Measurements from ENCODE around the gene CACNG3.
"Not testable (repeated sequence)": the region's sequence is repeated elsewhere in the genome, so short reads cannot be mapped to it uniquely, and the experiment has no call there.

Gene CACNG3

DNA sequence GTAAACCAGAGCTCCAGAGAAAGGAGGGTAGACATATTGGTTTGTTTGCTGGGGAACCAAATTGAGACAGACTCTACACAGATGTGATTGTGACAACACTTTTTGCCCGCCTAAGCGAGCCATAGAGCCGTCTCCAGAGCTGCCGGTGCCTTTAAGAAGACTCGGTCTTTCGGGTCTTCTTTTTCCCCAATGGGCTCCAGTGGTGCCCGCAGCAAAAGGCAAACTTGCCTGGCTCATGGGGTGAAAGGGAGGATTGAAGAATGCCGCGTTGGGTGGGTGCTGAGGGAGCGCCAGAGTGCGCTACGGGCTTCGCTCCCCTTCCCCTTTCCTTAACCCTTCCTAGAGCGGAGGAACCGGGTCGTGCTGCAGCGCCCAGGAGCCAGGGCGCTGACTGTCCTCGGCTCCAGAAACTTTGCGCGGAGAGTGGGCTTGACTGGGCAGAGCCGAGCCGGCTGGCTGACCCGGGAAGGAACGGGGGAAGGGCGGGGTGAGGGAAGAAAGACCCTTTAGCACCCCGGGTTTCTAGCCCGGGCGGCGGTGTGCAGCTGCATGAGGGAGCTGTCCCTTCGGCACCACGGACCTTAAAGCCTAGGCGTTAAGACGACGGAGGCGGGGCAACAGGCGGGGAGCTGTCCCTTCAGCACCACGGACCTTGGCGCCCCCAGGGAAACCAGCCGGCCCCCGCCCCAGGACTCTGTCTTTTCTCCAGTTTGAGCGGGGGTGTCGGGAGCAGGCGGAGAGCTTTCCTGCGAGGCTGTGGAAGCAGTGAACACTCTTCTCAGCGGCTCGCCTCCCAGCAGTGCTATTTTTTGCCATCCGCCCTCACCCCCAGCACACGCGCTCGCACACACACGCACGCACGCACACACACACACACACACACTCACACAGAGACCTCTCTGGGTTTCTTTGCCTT lies at the start of gene CACNG3:
TSS of gene CACNG3 (plus strand) at position 880 of the 916 bp plus-strand sequence. CDS start 420 bp downstream, outside the sequence.
- DNase-seq = no peak

DNA sequence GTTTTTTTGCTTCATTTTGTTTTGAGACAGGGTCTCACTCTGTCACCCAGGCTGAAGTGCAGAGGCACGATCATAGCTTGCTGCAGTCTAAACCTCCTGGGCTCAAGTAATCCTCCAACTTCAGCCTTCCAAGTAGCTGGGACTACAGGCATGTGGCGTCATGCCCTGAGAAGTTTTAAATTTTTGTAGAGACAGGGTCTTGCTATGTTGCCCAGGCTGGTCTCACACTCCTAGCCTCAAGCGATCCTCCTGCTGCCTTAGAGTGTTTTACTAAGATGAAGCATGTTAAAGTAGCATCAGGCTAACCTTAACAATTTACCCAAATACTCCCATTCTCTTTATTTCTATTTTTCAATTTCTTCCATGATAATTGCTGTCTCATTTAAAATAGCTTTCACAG lies 49.2 kb upstream of the CACNG3 start:
- DNase-seq = no peak

DNA sequence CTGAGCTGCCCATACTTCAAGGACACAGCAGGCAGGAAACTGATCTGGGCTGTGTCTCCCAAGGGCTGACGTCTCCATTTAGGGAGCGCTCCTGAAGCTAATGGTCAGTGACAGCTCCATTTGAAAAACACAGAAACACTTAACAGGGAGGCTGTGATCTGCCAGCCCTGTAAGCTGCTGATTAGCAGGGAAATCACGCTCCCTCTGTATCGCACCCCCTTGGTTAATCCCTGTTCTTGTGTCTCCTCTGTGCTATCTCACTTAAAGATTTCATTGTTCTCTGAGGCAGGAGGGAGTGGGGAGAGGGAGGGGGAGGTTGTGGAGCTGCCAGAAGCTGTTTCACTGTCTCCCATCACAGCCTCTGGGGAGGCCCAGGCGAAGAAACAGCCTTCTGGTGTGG lies 47.4 kb upstream of the CACNG3 start:
- DNase-seq = no peak

DNA sequence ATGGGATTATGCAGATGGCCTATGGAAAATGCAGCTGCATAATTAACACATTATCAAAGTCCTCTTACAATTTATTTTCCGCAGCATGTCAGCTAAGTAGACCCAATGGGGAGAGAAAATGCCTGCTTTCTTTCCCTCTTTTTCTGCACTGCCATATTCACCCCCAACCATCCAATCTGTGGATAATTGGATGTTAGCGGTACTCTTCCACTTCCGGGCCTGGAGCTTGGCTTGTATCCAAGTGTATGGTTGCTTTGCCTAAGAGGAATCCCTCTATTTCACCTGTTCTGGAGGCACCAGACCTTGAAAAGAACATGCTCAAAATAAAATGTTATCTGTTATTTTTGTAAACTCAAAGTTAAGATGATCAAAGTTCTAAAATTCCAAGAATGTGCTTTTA lies 41.1 kb upstream of the CACNG3 start:
- no peak for DNase-seq

DNA sequence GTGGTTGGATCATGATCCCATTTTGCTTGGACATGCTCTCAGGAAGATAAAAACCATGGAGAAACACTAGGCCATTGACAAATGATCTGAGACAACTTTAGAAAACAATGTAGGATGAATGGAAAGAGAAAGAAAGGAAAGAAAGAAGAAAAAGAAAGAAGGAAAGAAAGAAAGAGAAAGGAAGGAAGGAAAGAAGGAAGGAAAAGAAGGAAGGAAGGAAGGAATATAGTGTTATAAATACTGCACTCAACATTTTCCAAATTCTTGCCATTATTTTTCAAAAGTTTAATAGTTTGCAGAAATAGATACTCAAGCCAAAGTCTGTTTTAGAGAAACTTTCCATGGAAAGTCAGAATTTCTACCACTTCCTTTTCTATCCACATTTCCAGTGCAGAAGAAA lies 39.2 kb upstream of the CACNG3 start:
- no peak for DNase-seq

DNA sequence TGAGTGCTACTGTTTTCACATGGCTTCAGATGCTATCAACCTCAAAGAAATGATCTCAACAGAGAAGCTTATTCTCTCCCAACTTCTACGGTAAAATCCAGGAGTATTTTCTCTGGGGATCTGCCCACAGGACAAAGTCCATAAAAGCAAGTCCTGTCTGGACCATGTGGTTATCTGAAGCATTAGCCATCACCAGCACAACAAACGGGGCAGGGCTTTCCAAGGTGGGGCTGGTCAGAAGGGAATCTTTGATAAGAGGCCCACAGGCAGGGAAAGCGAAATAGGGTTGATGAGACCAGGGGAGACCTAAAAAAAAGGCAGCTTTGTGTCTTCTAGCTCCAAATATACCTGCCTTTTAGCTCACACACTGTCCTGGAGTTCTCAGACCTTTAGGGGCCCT lies 38.7 kb upstream of the CACNG3 start:
- no peak for DNase-seq

DNA sequence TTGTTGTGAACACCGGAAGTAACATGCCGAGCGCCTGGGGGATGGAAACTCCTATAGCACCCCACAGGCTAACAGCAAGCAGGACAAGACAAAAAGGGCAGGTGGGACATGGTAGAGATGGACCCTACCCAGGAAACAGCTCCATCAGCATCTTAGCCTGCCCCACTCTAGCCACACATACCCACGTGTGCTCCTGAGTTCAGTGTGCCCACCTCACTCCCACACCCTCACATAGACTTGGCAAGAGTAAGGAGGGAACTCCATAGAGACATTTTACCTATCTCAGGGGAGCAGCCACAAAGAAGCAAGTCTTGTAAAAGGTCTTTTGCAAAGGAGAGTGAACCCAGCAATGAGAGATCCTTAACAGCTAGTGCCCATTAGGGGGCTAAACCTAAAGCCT lies 37.8 kb upstream of the CACNG3 start:
- no peak for DNase-seq

DNA sequence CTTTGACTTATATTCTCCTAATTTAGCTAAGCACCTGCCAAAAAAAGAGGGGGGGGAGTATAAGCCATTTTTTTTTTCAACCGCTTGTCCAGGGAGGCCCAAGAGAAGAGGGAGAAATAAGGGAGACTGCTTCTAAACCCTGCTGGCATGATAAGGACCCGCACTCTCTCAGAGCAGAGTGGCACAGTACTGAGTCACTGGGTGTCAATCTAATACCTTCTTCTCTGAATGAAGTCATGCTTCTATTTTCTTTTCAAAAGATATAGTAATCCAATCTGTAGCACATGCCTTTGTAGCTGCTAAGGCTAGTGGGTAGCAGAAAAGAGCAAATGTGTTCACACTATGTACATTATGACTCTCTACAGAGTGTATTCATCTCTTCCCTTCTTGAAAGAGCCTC lies 34.9 kb upstream of the CACNG3 start:
- DNase-seq = no peak

DNA sequence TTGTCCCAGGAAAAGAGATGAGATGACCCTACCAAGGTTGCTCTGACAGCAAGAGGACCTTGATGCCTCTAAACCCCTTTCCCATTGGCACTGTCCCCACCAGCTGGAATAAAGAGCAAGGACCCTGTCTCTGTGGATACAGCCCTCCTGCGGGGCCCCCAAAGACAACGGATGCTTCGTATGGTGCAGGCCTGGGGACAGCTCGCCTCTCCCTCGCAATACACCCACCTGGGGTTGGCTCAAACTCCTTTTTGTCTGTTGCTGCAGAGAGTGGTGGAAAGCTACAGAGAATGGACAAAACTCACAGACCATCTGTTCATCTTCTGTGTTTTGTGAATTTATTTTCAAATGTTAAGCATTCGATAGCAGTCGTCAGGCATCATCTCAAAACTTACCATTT lies 27.6 kb upstream of the CACNG3 start:
- no peak for DNase-seq

DNA sequence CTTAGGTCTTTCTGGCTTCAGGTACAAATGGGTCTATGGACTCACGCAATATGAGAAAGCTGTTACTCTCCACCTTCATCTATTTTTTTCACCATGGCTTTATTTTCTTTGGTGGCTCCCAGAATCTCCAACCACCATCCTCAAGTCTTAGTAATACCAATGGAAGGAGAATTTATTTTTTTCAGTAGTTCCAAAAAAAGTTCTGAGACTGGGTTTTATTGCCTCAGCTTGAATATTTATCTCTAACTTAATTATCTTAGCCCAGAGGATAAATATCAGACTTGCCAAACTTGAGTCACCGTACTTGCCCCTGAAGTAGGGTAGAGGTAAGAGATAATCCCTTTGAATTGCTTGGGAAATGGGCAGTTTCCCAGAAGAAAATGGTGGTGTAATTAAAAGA lies 23.2 kb upstream of the CACNG3 start:
- no peak for DNase-seq

DNA sequence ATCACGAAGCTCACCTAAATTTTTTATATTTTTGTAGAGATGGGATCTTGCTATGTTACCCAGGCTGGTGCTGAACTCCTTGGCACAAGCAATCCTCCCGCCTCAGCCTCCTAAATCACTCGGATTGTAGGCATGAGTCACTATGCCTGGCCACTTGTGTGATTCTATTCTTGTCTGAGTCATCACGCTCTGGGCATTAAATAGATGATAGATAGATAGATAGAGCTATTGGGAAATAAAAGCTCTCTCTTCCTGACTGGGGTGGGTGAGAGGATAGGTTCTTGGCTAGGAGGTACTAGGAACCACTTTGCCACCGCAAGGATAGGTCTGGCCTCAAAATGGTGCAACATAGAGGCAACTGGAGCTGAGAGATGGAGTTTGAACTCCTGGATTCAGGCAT lies 21.4 kb upstream of the CACNG3 start:
- DNase-seq = no peak

DNA sequence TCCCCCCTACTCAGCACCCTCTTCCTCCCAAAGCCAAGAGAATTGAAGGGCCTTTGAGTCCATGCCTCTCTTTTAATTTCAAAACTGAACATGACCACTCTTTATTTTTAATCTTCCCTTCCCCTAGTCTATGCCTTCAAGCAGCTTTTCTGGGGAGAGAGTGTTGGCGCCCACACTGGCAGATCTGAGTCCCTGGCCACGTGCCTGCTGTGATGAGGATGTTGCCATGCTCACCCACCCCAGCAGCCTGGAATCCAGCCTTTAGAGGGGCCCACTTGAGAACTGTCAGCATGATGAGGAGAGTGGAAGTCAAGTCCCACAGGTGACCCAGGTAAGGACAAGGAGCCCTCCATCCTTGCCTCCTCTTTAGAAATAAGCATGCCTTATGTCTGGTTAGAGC lies 20.3 kb upstream of the CACNG3 start:
- no peak for DNase-seq

DNA sequence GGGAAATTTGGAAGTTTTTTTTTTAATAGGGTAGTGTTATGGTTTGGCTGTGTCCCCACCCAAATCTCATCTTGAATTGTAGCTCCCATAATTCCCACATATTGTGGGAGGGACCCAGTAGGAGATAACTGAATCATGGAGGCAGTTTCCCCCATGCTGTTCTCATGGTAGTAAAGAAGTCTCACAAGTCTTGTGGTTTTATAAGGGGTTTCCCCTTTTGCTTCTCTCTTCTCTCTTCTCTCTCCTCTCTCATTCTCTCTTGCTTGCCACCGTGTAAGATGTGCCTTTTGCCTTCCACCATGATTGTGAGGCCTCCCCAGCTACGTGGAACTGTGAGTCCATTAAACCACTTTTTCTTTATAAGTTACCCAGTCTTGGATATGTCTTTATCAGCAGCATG lies 17.3 kb upstream of the CACNG3 start:
- not testable (repeated sequence) for DNase-seq

DNA sequence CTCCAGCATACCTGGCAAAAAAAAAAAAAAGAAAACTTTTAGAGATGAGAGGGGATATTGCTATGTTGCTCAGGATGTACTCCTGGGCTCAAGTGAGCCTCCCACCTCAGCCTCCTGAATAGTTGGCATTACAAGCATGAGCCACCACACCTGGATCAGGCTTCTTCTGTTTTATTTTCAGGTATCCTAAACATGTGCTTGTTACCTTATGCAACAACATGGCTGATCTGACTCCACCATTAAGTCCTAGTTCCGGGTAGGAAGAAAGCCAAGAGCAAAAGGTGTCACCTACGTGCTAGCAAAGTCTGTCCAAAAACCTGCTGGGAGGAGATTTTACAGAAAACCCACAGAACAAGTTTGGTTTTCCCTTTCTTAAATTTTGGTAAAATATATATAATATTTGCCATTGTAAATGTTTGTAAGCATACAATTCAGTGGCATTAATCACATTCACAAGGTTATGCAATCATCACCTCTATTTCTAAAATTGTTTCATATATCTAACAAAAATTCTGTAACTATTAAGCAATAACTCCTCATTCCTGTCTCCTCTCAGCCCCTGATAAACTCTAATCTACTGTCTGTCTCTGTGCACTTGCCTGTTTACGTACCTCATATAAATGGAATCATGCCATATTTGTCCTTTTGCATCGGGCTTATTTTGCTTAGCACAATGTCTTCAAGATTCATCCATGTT lies 9.1 kb upstream of the CACNG3 start:
- no peak for DNase-seq

DNA sequence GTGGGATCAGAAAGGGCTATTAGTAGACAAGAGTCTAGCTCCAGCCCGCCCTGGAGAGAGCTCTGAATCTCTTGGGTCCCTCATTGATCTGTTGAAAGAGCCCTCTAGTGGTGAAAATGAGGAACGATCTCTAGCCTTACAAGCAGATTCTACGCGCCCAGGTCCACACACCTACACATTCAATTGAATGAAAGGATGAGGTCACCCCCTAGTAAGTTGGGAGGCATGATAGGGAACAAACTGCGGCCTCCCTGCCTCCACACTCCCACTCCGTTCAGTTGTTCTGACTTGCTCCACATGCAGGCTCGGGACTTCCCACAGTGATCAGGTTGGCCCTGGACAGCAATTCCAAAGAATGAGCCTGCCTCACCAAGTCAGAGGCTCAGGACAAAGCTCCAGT lies 2.9 kb upstream of the CACNG3 start:
- DNase-seq = no peak

DNA sequence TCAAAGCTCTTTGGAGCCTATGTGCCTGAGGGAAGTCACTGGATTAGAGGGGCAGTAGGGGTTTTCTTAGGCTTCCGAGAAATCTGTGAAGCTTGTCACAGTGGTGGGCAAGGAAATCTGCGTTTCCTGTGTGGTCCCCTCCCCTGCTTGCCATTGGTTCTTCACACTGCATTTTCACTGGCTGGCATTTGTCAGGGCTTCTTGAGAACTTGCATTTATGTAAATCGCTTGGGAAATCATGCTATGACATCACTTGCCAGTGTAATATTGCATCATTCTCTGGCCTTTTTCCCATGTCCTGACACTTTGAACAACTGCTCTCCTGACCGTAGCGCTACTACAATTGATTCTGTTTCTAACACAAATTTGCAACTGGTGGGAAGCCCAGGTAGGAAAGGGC lies 1.8 kb downstream of the CACNG3 start:
- no peak for DNase-seq

DNA sequence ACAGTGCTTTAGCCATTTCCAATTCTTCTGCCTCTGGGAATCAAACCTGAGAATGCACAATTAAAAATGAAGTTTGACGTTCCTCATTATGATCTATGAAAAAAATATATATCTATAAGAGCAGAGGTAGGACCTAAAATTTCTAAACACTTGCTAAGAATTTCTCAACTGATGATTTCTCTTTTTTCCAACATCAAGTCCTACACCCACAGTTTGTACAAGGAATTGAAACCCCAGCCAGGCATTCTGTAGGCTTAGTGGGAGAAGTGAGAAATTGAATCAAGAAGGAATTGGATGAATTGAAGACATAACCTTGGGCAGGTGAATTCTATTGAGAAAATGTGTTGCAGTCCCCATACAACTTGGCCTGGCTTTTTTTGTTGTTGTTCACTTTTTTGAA lies 2.7 kb downstream of the CACNG3 start:
- DNase-seq = no peak

DNA sequence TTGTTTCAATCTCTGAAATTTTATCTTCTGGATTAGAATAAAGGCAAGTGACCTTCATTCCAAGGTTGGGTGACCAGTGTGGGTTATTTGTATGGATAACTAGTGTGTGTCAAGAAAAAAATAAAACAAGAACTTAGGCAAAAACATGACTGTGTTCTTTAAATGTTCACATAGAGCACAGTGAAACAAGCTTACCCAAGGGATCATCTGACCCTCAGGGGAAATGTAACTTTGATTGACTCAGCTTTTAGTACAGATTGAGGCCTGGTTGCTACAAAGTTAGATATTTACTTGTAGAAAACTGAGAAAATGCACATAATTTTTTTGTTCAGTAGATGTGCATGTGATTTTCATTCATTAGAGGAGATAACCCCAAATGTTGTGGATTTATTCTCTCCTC lies 6.7 kb downstream of the CACNG3 start:
- no peak for DNase-seq

DNA sequence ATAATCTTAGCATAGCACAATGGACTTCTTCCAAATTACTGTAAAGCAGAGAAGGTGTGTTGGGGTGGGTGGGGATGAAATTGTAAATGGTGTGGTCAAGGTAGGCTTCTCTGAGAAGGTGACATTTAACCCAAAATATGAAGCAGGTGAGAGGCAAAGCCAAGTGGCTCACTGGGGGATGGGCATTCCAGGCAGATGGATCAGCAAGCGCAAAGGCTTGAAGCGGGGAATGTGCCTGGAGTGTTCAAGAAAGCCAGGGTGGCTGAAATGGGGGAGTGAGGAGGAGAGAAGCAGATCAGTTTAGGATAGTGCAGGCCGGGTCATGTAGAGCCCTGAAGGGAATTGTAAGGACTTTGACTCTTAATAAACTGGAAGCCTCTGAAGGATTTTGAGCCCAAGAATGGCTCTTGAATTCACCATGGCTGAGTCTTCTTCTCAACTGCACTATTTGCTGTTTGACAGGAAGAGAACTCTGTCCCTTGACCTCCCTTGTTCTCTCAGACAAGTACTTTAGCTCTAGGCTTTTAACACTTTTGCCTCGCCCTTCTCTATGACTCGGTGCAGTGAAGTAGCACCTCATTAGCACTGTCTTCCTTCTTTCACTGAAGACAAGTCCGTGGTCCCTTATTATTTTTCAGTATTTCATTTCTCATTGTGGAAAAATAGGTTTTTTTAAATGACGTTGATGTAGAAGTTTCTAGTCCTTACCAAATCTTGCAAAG lies 14.7 kb downstream of the CACNG3 start:
- DNase-seq = no peak

DNA sequence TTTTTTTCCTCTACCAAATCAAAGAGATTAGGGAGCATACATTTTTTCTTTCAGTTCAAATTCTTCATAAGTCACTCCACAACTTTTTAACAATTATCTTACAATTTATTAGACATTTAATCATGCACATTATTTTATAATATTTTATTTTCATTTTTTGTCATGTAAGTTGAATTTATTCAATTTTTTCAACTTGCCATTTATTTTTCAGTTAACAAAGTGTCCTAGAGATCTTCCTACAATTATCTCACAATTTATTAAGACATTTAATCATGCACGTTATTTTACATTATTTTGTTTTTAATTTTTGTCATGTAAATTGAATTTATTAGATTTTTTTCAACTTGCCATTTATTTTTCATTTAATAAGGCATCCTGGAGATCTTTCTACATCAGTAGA lies 16.2 kb downstream of the CACNG3 start:
- DNase-seq = no peak

DNA sequence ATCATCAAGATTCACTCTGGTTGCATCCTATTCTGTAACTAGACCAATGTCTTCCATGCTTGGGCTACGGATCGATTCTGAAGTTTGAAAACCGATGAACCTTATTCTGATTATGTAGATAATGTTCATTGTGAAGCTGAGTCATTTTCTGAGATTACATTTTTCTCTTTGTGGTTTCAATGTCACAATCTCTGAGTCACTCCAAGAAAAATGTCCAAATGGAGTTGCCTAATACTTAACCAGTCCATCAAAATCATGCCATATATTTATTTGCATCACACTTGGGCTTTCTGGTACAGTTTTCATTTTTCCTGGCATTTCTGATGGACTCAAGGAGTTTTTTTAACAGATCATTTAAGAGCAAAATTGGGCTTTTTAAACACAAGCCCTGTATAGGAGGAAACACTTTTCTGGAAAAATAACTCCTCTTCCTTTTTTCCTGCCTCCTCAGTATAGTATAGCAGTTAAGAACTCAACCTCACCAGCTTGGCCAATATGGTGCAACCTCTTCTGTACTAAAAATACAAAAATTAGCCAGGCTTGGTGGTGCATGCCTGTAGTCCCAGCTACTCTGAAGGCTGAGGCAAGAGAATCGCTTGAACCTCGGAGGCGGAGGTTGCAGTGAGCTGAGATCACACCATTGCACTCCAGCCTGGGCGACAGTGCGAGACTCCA lies 17.5 kb downstream of the CACNG3 start:
- no peak for DNase-seq

DNA sequence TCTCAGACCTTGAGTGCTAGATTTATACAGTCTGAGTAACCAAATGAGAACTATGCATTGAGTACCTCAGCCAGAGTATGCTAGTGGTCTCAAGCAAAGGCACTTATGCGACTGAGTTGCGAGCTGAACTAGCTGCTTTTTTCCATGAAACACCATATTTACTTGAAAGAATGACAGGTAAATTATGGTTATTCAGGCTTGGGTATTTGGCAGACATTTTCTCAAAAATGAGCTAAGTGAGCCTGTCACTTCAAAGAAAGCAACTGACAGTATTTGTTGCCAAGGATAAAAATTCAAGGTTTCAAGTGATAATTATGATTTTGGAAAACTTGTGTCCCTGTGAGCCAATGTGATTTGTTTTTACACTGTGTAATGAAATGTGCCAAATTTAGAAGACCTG lies 19.3 kb downstream of the CACNG3 start:
- no peak for DNase-seq

DNA sequence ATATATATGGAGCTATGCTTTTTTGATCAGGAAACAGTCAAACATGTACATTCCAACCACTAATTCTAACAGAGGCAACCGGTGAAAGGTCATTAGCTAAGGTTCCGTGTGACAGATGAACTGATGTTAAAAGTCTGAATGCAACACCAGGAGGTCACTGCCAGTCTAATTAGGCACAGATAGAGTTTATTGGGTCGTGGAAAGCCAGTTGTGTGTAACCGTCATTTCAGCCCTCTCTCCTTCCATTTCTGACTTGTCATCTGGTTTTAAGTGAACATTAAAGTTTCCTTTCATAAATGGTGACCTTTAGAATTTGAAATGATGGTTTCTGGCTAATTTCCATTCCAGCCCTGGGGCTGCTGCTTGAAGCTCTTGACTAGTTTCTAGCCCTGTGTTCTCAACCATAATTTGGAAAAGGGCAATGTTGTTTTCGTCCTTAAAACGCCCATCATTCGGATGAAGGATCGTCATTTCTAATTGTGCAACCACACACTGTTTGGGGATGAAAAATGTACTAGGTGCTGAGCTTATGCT lies 23.9 kb downstream of the CACNG3 start:
- no peak for DNase-seq

Data from amniotic stem cell (primary cell).